ENCODE results near the gene CD55.

The CD55 gene

GRCh38 chr1:207321079-207321789 lies at the start of gene CD55:
Gene CD55, plus strand, starts transcription at chr1:207321678. Its CDS starts 88 bp downstream, at chr1:207321766.
- H3K36me3 ChIP-seq (ENCODE audit: control insufficient read depth in 5 of 5, insufficient read depth in 5 of 5, low read length in 5 of 5) = peaks cover 0 to 18% (median 10%) of the 10 kb centered on the region in 5 donors
- H3K4me3 ChIP-seq (ENCODE audit: low read depth in 1 of 5, low read length in 5 of 5) = peak within 1 kb of the TSS; percentile 84 to 99 (median 95)
- peak within 1 kb of the TSS; percentile 95 for H3K27ac ChIP-seq (ENCODE audit: low read depth, low read length)
- H3K9ac ChIP-seq (ENCODE audit: low read length in 5 of 5) = peak within 1 kb of the TSS; percentile 79 to 95 (median 92)
- no peaks in the 10 kb centered on the region for H3K9me3 ChIP-seq (ENCODE audit: control insufficient read depth in 5 of 5, low read length in 5 of 5)
- H3K4me1 ChIP-seq (ENCODE audit: control insufficient read depth in 5 of 5, insufficient read depth in 5 of 5, low read length in 5 of 5) = peaks cover 2 to 23% (median 15%) of the 10 kb centered on the region in 5 donors
- H3K27me3 ChIP-seq (ENCODE audit: control insufficient read depth in 5 of 5, insufficient read depth in 4 of 5, low read length in 5 of 5) = no peaks in the 10 kb centered on the region

GRCh38 chr1:207274882-207275281 lies 46.6 kb upstream of the CD55 start:
- H3K4me3 ChIP-seq (ENCODE audit: low read depth in 1 of 5, low read length in 5 of 5) = no peak overlapping the region
- H3K27me3 ChIP-seq (ENCODE audit: control insufficient read depth in 5 of 5, insufficient read depth in 4 of 5, low read length in 5 of 5) = no peaks in the 10 kb centered on the region
- H3K4me1 ChIP-seq (ENCODE audit: control insufficient read depth in 5 of 5, insufficient read depth in 5 of 5, low read length in 5 of 5) = no peaks in the 10 kb centered on the region
- H3K36me3 ChIP-seq (ENCODE audit: control insufficient read depth in 5 of 5, insufficient read depth in 5 of 5, low read length in 5 of 5) = no peaks in the 10 kb centered on the region
- H3K9me3 ChIP-seq (ENCODE audit: control insufficient read depth in 5 of 5, low read length in 5 of 5) = peaks cover 0 to 6% (median 0%) of the 10 kb centered on the region in 5 donors
- no peak overlapping the region for H3K9ac ChIP-seq (ENCODE audit: low read length in 5 of 5)
- no peak overlapping the region for H3K27ac ChIP-seq (ENCODE audit: low read depth, low read length)

GRCh38 chr1:207276465-207276864 lies 45.0 kb upstream of the CD55 start:
- no peaks in the 10 kb centered on the region for H3K27me3 ChIP-seq (ENCODE audit: control insufficient read depth in 5 of 5, insufficient read depth in 4 of 5, low read length in 5 of 5)
- H3K4me1 ChIP-seq (ENCODE audit: control insufficient read depth in 5 of 5, insufficient read depth in 5 of 5, low read length in 5 of 5) = peaks cover 0 to 2% (median 0%) of the 10 kb centered on the region in 5 donors
- H3K9ac ChIP-seq (ENCODE audit: low read length in 5 of 5) = no peak overlapping the region
- peaks cover 0 to 3% (median 0%) of the 10 kb centered on the region in 5 donors for H3K9me3 ChIP-seq (ENCODE audit: control insufficient read depth in 5 of 5, low read length in 5 of 5)
- no peaks in the 10 kb centered on the region for H3K36me3 ChIP-seq (ENCODE audit: control insufficient read depth in 5 of 5, insufficient read depth in 5 of 5, low read length in 5 of 5)
- no peak overlapping the region for H3K27ac ChIP-seq (ENCODE audit: low read depth, low read length)
- no peak overlapping the region for H3K4me3 ChIP-seq (ENCODE audit: low read depth in 1 of 5, low read length in 5 of 5)

- H3K4me1 ChIP-seq (ENCODE audit: control insufficient read depth in 5 of 5, insufficient read depth in 5 of 5, low read length in 5 of 5) = peaks cover 0 to 9% (median 0%) of the 10 kb centered on the region in 5 donors
- H3K27ac ChIP-seq (ENCODE audit: low read depth, low read length) = no peak overlapping the region
- H3K27me3 ChIP-seq (ENCODE audit: control insufficient read depth in 5 of 5, insufficient read depth in 4 of 5, low read length in 5 of 5) = no peaks in the 10 kb centered on the region
- no peak overlapping the region for H3K9ac ChIP-seq (ENCODE audit: low read length in 5 of 5)
- no peaks in the 10 kb centered on the region for H3K36me3 ChIP-seq (ENCODE audit: control insufficient read depth in 5 of 5, insufficient read depth in 5 of 5, low read length in 5 of 5)
- H3K9me3 ChIP-seq (ENCODE audit: control insufficient read depth in 5 of 5, low read length in 5 of 5) = no peaks in the 10 kb centered on the region
- H3K4me3 ChIP-seq (ENCODE audit: low read depth in 1 of 5, low read length in 5 of 5) = no peak overlapping the region
These were observed 44.2 kb upstream of the CD55 start for GRCh38 chr1:207277241-207277640.

- no peaks in the 10 kb centered on the region for H3K27me3 ChIP-seq (ENCODE audit: control insufficient read depth in 5 of 5, insufficient read depth in 4 of 5, low read length in 5 of 5)
- H3K4me3 ChIP-seq (ENCODE audit: low read depth in 1 of 5, low read length in 5 of 5) = no peak overlapping the region
- H3K4me1 ChIP-seq (ENCODE audit: control insufficient read depth in 5 of 5, insufficient read depth in 5 of 5, low read length in 5 of 5) = peaks cover 0 to 33% (median 7%) of the 10 kb centered on the region in 5 donors
- H3K27ac ChIP-seq (ENCODE audit: low read depth, low read length) = no peak overlapping the region
- no peak overlapping the region for H3K9ac ChIP-seq (ENCODE audit: low read length in 5 of 5)
- H3K9me3 ChIP-seq (ENCODE audit: control insufficient read depth in 5 of 5, low read length in 5 of 5) = no peaks in the 10 kb centered on the region
- H3K36me3 ChIP-seq (ENCODE audit: control insufficient read depth in 5 of 5, insufficient read depth in 5 of 5, low read length in 5 of 5) = no peaks in the 10 kb centered on the region
These were observed 41.8 kb upstream of the CD55 start for GRCh38 chr1:207279652-207280051.

GRCh38 chr1:207280706-207281105 lies 40.8 kb upstream of the CD55 start:
- peaks cover 0 to 40% (median 7%) of the 10 kb centered on the region in 5 donors for H3K4me1 ChIP-seq (ENCODE audit: control insufficient read depth in 5 of 5, insufficient read depth in 5 of 5, low read length in 5 of 5)
- no peak overlapping the region for H3K4me3 ChIP-seq (ENCODE audit: low read depth in 1 of 5, low read length in 5 of 5)
- H3K27me3 ChIP-seq (ENCODE audit: control insufficient read depth in 5 of 5, insufficient read depth in 4 of 5, low read length in 5 of 5) = no peaks in the 10 kb centered on the region
- no peak overlapping the region for H3K27ac ChIP-seq (ENCODE audit: low read depth, low read length)
- no peaks in the 10 kb centered on the region for H3K36me3 ChIP-seq (ENCODE audit: control insufficient read depth in 5 of 5, insufficient read depth in 5 of 5, low read length in 5 of 5)
- no peak overlapping the region for H3K9ac ChIP-seq (ENCODE audit: low read length in 5 of 5)
- no peaks in the 10 kb centered on the region for H3K9me3 ChIP-seq (ENCODE audit: control insufficient read depth in 5 of 5, low read length in 5 of 5)

- peaks cover 0 to 40% (median 7%) of the 10 kb centered on the region in 5 donors for H3K4me1 ChIP-seq (ENCODE audit: control insufficient read depth in 5 of 5, insufficient read depth in 5 of 5, low read length in 5 of 5)
- no peaks in the 10 kb centered on the region for H3K9me3 ChIP-seq (ENCODE audit: control insufficient read depth in 5 of 5, low read length in 5 of 5)
- no peak overlapping the region for H3K27ac ChIP-seq (ENCODE audit: low read depth, low read length)
- no peaks in the 10 kb centered on the region for H3K36me3 ChIP-seq (ENCODE audit: control insufficient read depth in 5 of 5, insufficient read depth in 5 of 5, low read length in 5 of 5)
- H3K9ac ChIP-seq (ENCODE audit: low read length in 5 of 5) = no peak overlapping the region
- H3K27me3 ChIP-seq (ENCODE audit: control insufficient read depth in 5 of 5, insufficient read depth in 4 of 5, low read length in 5 of 5) = no peaks in the 10 kb centered on the region
- H3K4me3 ChIP-seq (ENCODE audit: low read depth in 1 of 5, low read length in 5 of 5) = no peak overlapping the region
These were observed 39.4 kb upstream of the CD55 start for GRCh38 chr1:207282058-207282457.

- Histone ChIP-seq H3K4me3 (ENCODE audit: low read depth in 1 of 5, low read length in 5 of 5) (no peak overlapping the region), H3K9ac (ENCODE audit: low read length in 5 of 5) (no peak overlapping the region), H3K27ac (ENCODE audit: low read depth, low read length) (no peak overlapping the region), H3K36me3 (ENCODE audit: control insufficient read depth in 5 of 5, insufficient read depth in 5 of 5, low read length in 5 of 5) (no peaks in the 10 kb centered on the region), H3K4me1 (ENCODE audit: control insufficient read depth in 5 of 5, insufficient read depth in 5 of 5, low read length in 5 of 5) (peaks cover 0 to 41% (median 7%) of the 10 kb centered on the region in 5 donors), H3K9me3 (ENCODE audit: control insufficient read depth in 5 of 5, low read length in 5 of 5) (no peaks in the 10 kb centered on the region), H3K27me3 (ENCODE audit: control insufficient read depth in 5 of 5, insufficient read depth in 4 of 5, low read length in 5 of 5) (no peaks in the 10 kb centered on the region)
These were observed 38.7 kb upstream of the CD55 start for GRCh38 chr1:207282496-207283380.

GRCh38 chr1:207283421-207283820 lies 38.1 kb upstream of the CD55 start:
- peaks cover 0 to 46% (median 8%) of the 10 kb centered on the region in 5 donors for H3K4me1 ChIP-seq (ENCODE audit: control insufficient read depth in 5 of 5, insufficient read depth in 5 of 5, low read length in 5 of 5)
- H3K4me3 ChIP-seq (ENCODE audit: low read depth in 1 of 5, low read length in 5 of 5) = no peak overlapping the region
- no peaks in the 10 kb centered on the region for H3K9me3 ChIP-seq (ENCODE audit: control insufficient read depth in 5 of 5, low read length in 5 of 5)
- H3K36me3 ChIP-seq (ENCODE audit: control insufficient read depth in 5 of 5, insufficient read depth in 5 of 5, low read length in 5 of 5) = no peaks in the 10 kb centered on the region
- no peak overlapping the region for H3K27ac ChIP-seq (ENCODE audit: low read depth, low read length)
- no peak overlapping the region for H3K9ac ChIP-seq (ENCODE audit: low read length in 5 of 5)
- H3K27me3 ChIP-seq (ENCODE audit: control insufficient read depth in 5 of 5, insufficient read depth in 4 of 5, low read length in 5 of 5) = no peaks in the 10 kb centered on the region

Data from subcutaneous abdominal adipose tissue (tissue), 5 donors.